HEK293 (cell line): ENCODE measurements around the gene VWA5A.

Source experiments
- CTCF ChIP-seq: fragments of 450-650 bp; formaldehyde crosslinking; IDR thresholded peaks from 2 replicates; pipeline ENCODE4 v1.5.1; 2016; ENCODE audit warnings: missing biosample characterization, missing genetic modification characterization
- ZNF121 ChIP-seq: fragments of 450-650 bp; formaldehyde crosslinking; IDR thresholded peaks from 2 replicates; pipeline ENCODE4 v1.5.1; 2016; ENCODE audit warnings: missing biosample characterization, missing genetic modification characterization
- ZNF140 ChIP-seq: fragments of 450-650 bp; formaldehyde crosslinking; IDR thresholded peaks from 2 replicates; pipeline ENCODE4 v1.5.1; 2016; ENCODE audit warnings: missing biosample characterization, missing genetic modification characterization
- ZNF639 ChIP-seq: fragments of 450-650 bp; formaldehyde crosslinking; IDR thresholded peaks from 2 replicates; pipeline ENCODE4 v1.5.1; 2016; ENCODE audit warnings: missing biosample characterization, missing genetic modification characterization
- ZNF707 ChIP-seq: fragments of 450-650 bp; formaldehyde crosslinking; IDR thresholded peaks from 2 replicates; pipeline ENCODE4 v1.5.1; 2016; ENCODE audit warnings: missing biosample characterization, missing genetic modification characterization
- ZNF777 ChIP-seq: fragments of 450-650 bp; formaldehyde crosslinking; IDR thresholded peaks from 2 replicates; pipeline ENCODE4 v1.5.1; 2017; ENCODE audit warnings: missing biosample characterization, missing genetic modification characterization, borderline replicate concordance
- ZNF785 ChIP-seq: fragments of 450-650 bp; formaldehyde crosslinking; IDR thresholded peaks from 2 replicates; pipeline ENCODE4 v1.5.1; 2016; ENCODE audit warnings: missing biosample characterization, missing genetic modification characterization

DNA sequence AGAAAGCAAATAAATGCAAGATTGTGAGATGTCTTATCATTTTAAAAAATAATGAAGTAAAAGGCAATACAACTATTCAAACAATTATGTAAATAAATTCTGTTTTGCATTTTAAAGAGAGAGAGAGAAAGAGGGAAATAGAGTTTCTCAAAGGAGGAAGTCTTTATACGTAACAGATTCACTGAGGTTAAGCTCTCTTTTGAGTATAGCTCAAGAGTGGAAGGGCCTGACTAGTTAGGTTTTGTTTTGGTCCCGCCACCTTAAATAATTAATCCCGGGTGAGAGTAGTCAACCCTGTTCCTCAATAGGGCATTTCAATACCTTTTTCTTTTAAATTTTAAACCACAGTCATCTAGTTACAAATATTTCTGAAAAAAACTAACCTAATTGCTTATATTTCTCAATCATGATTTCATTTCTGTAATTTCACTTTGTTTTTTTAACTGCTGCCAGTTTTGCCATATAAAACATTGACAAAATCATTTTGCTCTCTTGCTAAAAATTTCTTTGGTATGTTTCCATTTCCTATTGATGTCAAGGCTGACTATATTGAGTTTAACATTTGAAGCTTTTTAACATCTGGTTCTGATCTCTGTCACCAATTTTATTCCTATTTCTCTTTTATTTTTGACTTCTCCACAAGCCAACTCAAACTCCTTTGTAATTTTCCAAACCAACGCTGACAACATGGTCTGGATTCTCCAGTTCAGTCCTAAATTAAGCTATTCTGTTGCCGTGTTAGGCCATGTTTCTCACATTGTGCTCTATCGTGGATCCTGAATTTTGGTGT is 78.2 kb downstream of the VWA5A start:
- TF ChIP-seq CTCF (tag by site-specific recombination) (no peak), ZNF140 (no peak), ZNF639 (tag by site-specific recombination) (no peak), ZNF777 (no peak), ZNF785 (tag by site-specific recombination) (no peak), ZNF707 (tag by site-specific recombination) (no peak), ZNF121 (tag by site-specific recombination) (no peak)
